ENCODE measurements around the gene ABCA2. TPM values are rescaled to one million over a fixed set of nuclear protein-coding genes. Genes with fewer than 3 reads are reported as not detected.

The ABCA2 gene
- polyA plus RNA-seq, 1 of the 3 experiments (the other 2 are of a cell fraction): 34.7 TPM

- 91% methylated on average over 6 of the region's 16 CpGs for WGBS (ENCODE audit: low lambda C conversion rate)
- no peak overlapping the region for H3K4me2 ChIP-seq
- no peaks in the 10 kb centered on the region for H3K4me1 ChIP-seq (ENCODE audit: control insufficient read depth in 1 of 2, insufficient read depth in 2 of 2, low read depth in 1 of 2, low read length in 1 of 2)
- TF ChIP-seq GABPA (IDR thresholded peaks at IDR 0.05; ENCODE audit: low read depth): no peak
- no peak for TF ChIP-seq SIN3A (IDR thresholded peaks at IDR 0.05; ENCODE audit: borderline replicate concordance, low read depth, low read length)
- TF ChIP-seq MEF2A (IDR thresholded peaks at IDR 0.05; ENCODE audit: borderline replicate concordance, low read depth): no peak
- TF ChIP-seq ELF1 (IDR thresholded peaks at IDR 0.05): no peak
- no peak for TF ChIP-seq MXI1 (IDR thresholded peaks at IDR 0.05; ENCODE audit: low read depth, low read length)
- TF ChIP-seq USF1 (IDR thresholded peaks at IDR 0.05; ENCODE audit: borderline replicate concordance, low read depth): no peak
- DNase-seq: no peak
- CTCF ChIA-PET: interaction anchor here (0.9 to 1.3 kb wide), 2 partner anchors 9 to 19 kb away, joined by 3 read pairs; no protein-coding TSS in a partner anchor
- H3K79me2 ChIP-seq (ENCODE audit: insufficient read depth): no peaks in the 10 kb centered on the region
- no peak overlapping the region for H3K9ac ChIP-seq
- POLR2A ChIA-PET: no interaction called here
- peaks cover 0 to 17% of the 10 kb centered on the region in 2 experiments for H3K36me3 ChIP-seq (replicated peaks in 1 of 2; ENCODE audit: control insufficient read depth in 1 of 2, insufficient read depth in 2 of 2, low read length in 1 of 2)
- H3K4me3 ChIP-seq (ENCODE audit: low read depth in 2 of 2, low read length in 1 of 2): no peak overlapping the region
- no peaks in the 10 kb centered on the region for H3K9me3 ChIP-seq
- H4K20me1 ChIP-seq (ENCODE audit: insufficient read depth): 0 out of 2 replicates have a peak, but pooled peaks cover under 1% of the 10 kb centered on the region
- no peak overlapping the region for H3K27ac ChIP-seq (ENCODE audit: low read depth in 2 of 2, low read length in 1 of 2)
- no peaks in the 10 kb centered on the region for H3F3A ChIP-seq (replicated peaks; ENCODE audit: insufficient read depth)
- H3K9me2 ChIP-seq: no peaks in the 10 kb centered on the region
- no peak overlapping the region for H2AFZ ChIP-seq (ENCODE audit: low read depth)
- H3K27me3 ChIP-seq (ENCODE audit: insufficient read depth): no peaks in the 10 kb centered on the region
Measured at GRCh38 chr9:137016436-137016835, 11.6 kb downstream of the ABCA2 start.

- Histone ChIP-seq H3K9me2 (no peaks in the 10 kb centered on the region), H3K27ac (ENCODE audit: low read depth in 2 of 2, low read length in 1 of 2) (no peak overlapping the region), H3K79me2 (ENCODE audit: insufficient read depth) (no peaks in the 10 kb centered on the region), H2AFZ (ENCODE audit: low read depth) (no peak overlapping the region), H3K4me2 (no peak overlapping the region), H3K36me3 (replicated peaks in 1 of 2; ENCODE audit: control insufficient read depth in 1 of 2, insufficient read depth in 2 of 2, low read length in 1 of 2) (peaks cover 0 to 17% of the 10 kb centered on the region in 2 experiments), H3K4me3 (ENCODE audit: low read depth in 2 of 2, low read length in 1 of 2) (no peak overlapping the region), H3F3A (replicated peaks; ENCODE audit: insufficient read depth) (no peaks in the 10 kb centered on the region), H3K9ac (no peak overlapping the region), H3K4me1 (ENCODE audit: control insufficient read depth in 1 of 2, insufficient read depth in 2 of 2, low read depth in 1 of 2, low read length in 1 of 2) (no peaks in the 10 kb centered on the region), H3K27me3 (ENCODE audit: insufficient read depth) (no peaks in the 10 kb centered on the region), H3K9me3 (no peaks in the 10 kb centered on the region), H4K20me1 (ENCODE audit: insufficient read depth) (no peaks in the 10 kb centered on the region)
- ChIA-PET POLR2A (no interaction called here), CTCF (interaction anchor here (0.9 to 1.1 kb wide), 2 partner anchors 13 to 20 kb away, joined by 3 to 4 read pairs; no protein-coding TSS in a partner anchor)
- no peak for DNase-seq
- TF ChIP-seq GATA2 (CRISPR knock-in tag; IDR thresholded peaks at IDR 0.05): no peak
- no peak for TF ChIP-seq RAD21 (IDR thresholded peaks at IDR 0.05; ENCODE audit: low read length)
- 97% methylated on average over 17 of the region's 21 CpGs for WGBS (ENCODE audit: low lambda C conversion rate)
Measured at GRCh38 chr9:137015976-137016375, 12.1 kb downstream of the ABCA2 start.

GRCh38 chr9:137015540-137015930, 12.5 kb downstream of the ABCA2 start:
- Histone ChIP-seq H3K9me2 (no peaks in the 10 kb centered on the region), H3K9ac (no peak overlapping the region), H3K9me3 (no peaks in the 10 kb centered on the region), H3K27me3 (ENCODE audit: insufficient read depth) (no peaks in the 10 kb centered on the region), H3K4me3 (ENCODE audit: low read depth in 2 of 2, low read length in 1 of 2) (no peak overlapping the region), H3K4me2 (no peak overlapping the region), H3K27ac (ENCODE audit: low read depth in 2 of 2, low read length in 1 of 2) (no peak overlapping the region), H4K20me1 (ENCODE audit: insufficient read depth) (no peaks in the 10 kb centered on the region), H3K4me1 (ENCODE audit: control insufficient read depth in 1 of 2, insufficient read depth in 2 of 2, low read depth in 1 of 2, low read length in 1 of 2) (no peaks in the 10 kb centered on the region), H3F3A (replicated peaks; ENCODE audit: insufficient read depth) (no peaks in the 10 kb centered on the region), H3K36me3 (replicated peaks in 1 of 2; ENCODE audit: control insufficient read depth in 1 of 2, insufficient read depth in 2 of 2, low read length in 1 of 2) (peaks cover 0 to 17% of the 10 kb centered on the region in 2 experiments), H3K79me2 (ENCODE audit: insufficient read depth) (no peaks in the 10 kb centered on the region), H2AFZ (ENCODE audit: low read depth) (no peak overlapping the region)
- POLR2A ChIA-PET: no interaction called here
- DNase-seq: no peak
- CTCF ChIA-PET: interaction anchor here (0.6 to 1.1 kb wide), 4 partner anchors 9 to 20 kb away, joined by 3 to 4 read pairs (median 4); no protein-coding TSS in a partner anchor
- 97% methylated on average over 20 of the region's 25 CpGs for WGBS (ENCODE audit: low lambda C conversion rate)
- TF ChIP-seq EZH2phosphoT487 (IDR thresholded peaks at IDR 0.05; ENCODE audit: borderline replicate concordance, low read depth): no peak
- TF ChIP-seq RCOR1 (IDR thresholded peaks at IDR 0.05; ENCODE audit: low read length): no peak
- no peak for TF ChIP-seq ZBTB33 (IDR thresholded peaks at IDR 0.05; ENCODE audit: borderline replicate concordance, low read depth)
- TF ChIP-seq FOSL2 (IDR thresholded peaks at IDR 0.05; ENCODE audit: borderline replicate concordance, low read depth): no peak
- TF ChIP-seq RAD21 (IDR thresholded peaks at IDR 0.05; ENCODE audit: low read length): no peak
- TF ChIP-seq FOXM1 (IDR thresholded peaks at IDR 0.05; ENCODE audit: low read depth): no peak
- TF ChIP-seq TAF1 (IDR thresholded peaks at IDR 0.05; ENCODE audit: borderline replicate concordance, low read depth, low read length): no peak
- no peak for TF ChIP-seq MXI1 (IDR thresholded peaks at IDR 0.05; ENCODE audit: low read depth, low read length)
- TF ChIP-seq IRF3 (IDR thresholded peaks at IDR 0.05; ENCODE audit: low read depth, low read length): no peak
- TF ChIP-seq GATA2 (CRISPR knock-in tag; IDR thresholded peaks at IDR 0.05): no peak
- TF ChIP-seq TCF12 (IDR thresholded peaks at IDR 0.05): no peak
- no peak for TF ChIP-seq MEF2A (IDR thresholded peaks at IDR 0.05; ENCODE audit: borderline replicate concordance, low read depth)
- TF ChIP-seq PBX3 (IDR thresholded peaks at IDR 0.05): no peak

Measured in SK-N-SH (cell line).